ENCODE measurements around the gene SYP. TPM values are rescaled to one million over a fixed set of nuclear protein-coding genes. Genes with fewer than 3 reads are reported as not detected.

SYP gene
- total RNA-seq, 3 donors from 2014 or later (not counting 1 experiment from before 2014, with no cell fraction given), result 0.36 to 1.0 (median 0.80) TPM

DNA sequence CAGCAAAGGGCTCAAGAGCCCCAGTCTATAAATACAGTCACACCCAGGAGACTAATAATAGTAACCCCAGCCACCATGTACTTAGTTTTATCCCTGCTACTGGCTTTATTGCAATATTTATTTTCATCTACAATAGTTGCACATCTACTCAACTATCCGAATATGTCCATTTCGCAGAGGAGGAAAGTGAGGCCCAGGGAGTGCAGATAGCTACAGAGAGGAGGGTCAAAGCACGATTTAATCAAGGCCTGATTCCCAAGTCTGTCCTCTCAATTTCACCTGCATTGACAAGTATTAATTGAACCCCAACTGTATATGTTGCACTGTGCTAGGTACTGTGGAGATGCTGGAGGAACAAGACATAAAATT is 32.3 kb downstream of the SYP start:
- Histone ChIP-seq H3K27me3 (ENCODE audit: control insufficient read depth, insufficient read depth, low read length) (no peaks in the 10 kb centered on the region), H3K27ac (ENCODE audit: low read length) (peak overlapping the region; percentile 89), H3K36me3 (ENCODE audit: control insufficient read depth, insufficient read depth, low read length) (no peaks in the 10 kb centered on the region), H3K4me3 (ENCODE audit: low read length) (peak overlapping the region; percentile 41), H3K9me3 (ENCODE audit: control insufficient read depth, insufficient read depth, low read length) (no peaks in the 10 kb centered on the region), H3K4me1 (ENCODE audit: control insufficient read depth, insufficient read depth, low read length) (peaks cover 62% of the 10 kb centered on the region)
- no peak for TF ChIP-seq CTCF (IDR thresholded peaks at IDR 0.05)
- Mint-ChIP-seq H3K4me3 (peak overlapping the region; percentile 90), H3K27ac (peak overlapping the region; percentile 92 to 93), H3K9me3 (no peaks in the 10 kb centered on the region), H3K27me3 (ENCODE audit: low read depth in 2 of 2) (no peaks in the 10 kb centered on the region), H3K4me1 (peaks cover 22 to 47% of the 10 kb centered on the region in 2 donors), H3K36me3 (no peaks in the 10 kb centered on the region)
- ATAC-seq (no peak), DNase-seq (no peak)
- WGBS (ENCODE audit: insufficient coverage), result 20% methylated on average over 1 of the region's 3 CpGs
- intact Hi-C loops (cut with micrococcal nuclease), result loop anchor here (2.0 kb wide), 1 partner anchor 45 kb away; the partner anchor contains the start of gene GPKOW

GRCh38 chrX:49166914-49167739 is 32.9 kb downstream of the SYP start:
- Histone ChIP-seq H3K4me1 (ENCODE audit: control insufficient read depth, insufficient read depth, low read length) (peaks cover 58% of the 10 kb centered on the region), H3K9me3 (ENCODE audit: control insufficient read depth, insufficient read depth, low read length) (no peaks in the 10 kb centered on the region), H3K4me3 (ENCODE audit: low read length) (peak overlapping the region; percentile 41), H3K27me3 (ENCODE audit: control insufficient read depth, insufficient read depth, low read length) (no peaks in the 10 kb centered on the region), H3K36me3 (ENCODE audit: control insufficient read depth, insufficient read depth, low read length) (no peaks in the 10 kb centered on the region), H3K27ac (ENCODE audit: low read length) (peak overlapping the region; percentile 89)
- WGBS (ENCODE audit: insufficient coverage), result 0% methylated on average over 32 of the region's 35 CpGs
- H3K4me1 Mint-ChIP-seq, result peaks cover 22 to 44% of the 10 kb centered on the region in 2 donors
- ATAC-seq, result peak; percentile 39 to 61 (median 49)
- no peaks in the 10 kb centered on the region for H3K36me3 Mint-ChIP-seq
- intact Hi-C loops (cut with micrococcal nuclease), result loop anchor here (2.0 kb wide), 1 partner anchor 44 kb away; the partner anchor contains the start of gene GPKOW
- peak overlapping the region; percentile 90 for H3K4me3 Mint-ChIP-seq
- no peaks in the 10 kb centered on the region for H3K27me3 Mint-ChIP-seq (ENCODE audit: low read depth in 2 of 2)
- peak overlapping the region; percentile 92 to 93 for H3K27ac Mint-ChIP-seq
- no peak for TF ChIP-seq CTCF (IDR thresholded peaks at IDR 0.05)
- H3K9me3 Mint-ChIP-seq, result no peaks in the 10 kb centered on the region
- DNase-seq, result peak; percentile 65 to 80

DNA sequence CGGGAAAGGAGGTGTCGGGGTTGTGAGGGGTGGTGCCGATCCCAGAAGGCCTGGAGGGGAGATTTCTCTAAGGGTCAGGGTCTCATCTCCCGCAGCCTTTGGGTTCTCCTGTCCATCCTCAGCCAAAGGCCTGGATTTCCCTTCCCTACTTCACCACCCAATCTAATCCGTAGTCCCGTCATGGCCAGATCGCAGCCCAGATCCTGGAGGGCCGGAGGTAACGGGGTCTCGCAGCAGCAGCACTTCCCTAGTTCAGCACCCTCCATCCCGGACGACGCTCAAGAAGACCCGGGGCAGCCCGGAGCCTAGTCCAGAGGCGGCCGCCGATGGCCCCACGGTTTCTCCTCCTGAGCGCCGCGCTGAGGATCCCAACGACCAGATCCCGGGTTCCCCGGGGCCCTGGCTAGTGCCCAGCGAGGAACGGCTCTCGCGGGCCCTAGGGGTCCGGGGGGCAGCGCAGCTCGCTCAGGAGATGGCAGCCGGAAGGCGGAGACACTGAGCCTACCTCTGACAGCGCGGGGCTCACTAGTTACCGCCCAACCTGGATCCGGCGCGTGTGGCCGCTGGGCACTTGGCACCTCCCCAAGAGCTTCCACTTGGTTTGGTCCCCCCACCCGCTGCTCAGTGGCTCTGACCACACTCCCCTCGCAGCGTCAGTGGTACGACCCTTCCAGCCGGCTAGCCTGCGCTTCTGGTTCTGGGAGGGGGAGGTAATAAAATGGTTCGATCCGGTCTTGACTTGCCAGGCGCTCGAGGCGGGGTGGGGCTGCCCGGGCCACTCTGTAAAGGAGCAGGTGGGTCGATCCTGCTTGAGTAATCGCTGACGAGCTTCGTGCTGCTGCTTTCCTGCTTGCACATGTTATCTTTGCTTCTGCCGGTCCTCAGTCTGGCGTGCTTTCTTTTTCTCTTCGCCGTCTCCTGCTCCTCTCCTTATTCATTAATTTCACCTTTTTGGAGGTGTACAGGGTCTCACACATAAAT is 33.8 kb downstream of the SYP start:
- H3K36me3 Mint-ChIP-seq, result no peaks in the 10 kb centered on the region
- Histone ChIP-seq H3K9me3 (ENCODE audit: control insufficient read depth, insufficient read depth, low read length) (no peaks in the 10 kb centered on the region), H3K27me3 (ENCODE audit: control insufficient read depth, insufficient read depth, low read length) (no peaks in the 10 kb centered on the region), H3K4me3 (ENCODE audit: low read length) (peak overlapping the region; percentile 41), H3K4me1 (ENCODE audit: control insufficient read depth, insufficient read depth, low read length) (peaks cover 49% of the 10 kb centered on the region), H3K27ac (ENCODE audit: low read length) (peak overlapping the region; percentile 89), H3K36me3 (ENCODE audit: control insufficient read depth, insufficient read depth, low read length) (no peaks in the 10 kb centered on the region)
- DNase-seq, result peak; percentile 64 to 83
- 10% methylated on average over 58 of the region's 61 CpGs for WGBS (ENCODE audit: insufficient coverage)
- no peaks in the 10 kb centered on the region for H3K27me3 Mint-ChIP-seq (ENCODE audit: low read depth in 2 of 2)
- H3K27ac Mint-ChIP-seq, result peak overlapping the region; percentile 92 to 93
- H3K4me1 Mint-ChIP-seq, result peaks cover 22 to 44% of the 10 kb centered on the region in 2 donors
- peak; percentile 57 to 76 (median 63) for ATAC-seq
- peak; percentile 16 for TF ChIP-seq CTCF (IDR thresholded peaks at IDR 0.05)
- H3K4me3 Mint-ChIP-seq, result peak overlapping the region; percentile 90
- intact Hi-C loops (cut with micrococcal nuclease), result loop anchor here (2.0 kb wide), 1 partner anchor 43 kb away; the partner anchor contains the start of gene GPKOW
- no peaks in the 10 kb centered on the region for H3K9me3 Mint-ChIP-seq
